Middle frontal gyrus (tissue), 1 donor: ENCODE measurements around the gene HDAC4.

ENCODE experiments used
- DNase-seq: peaks from one replicate; pipeline ENCODE4 v3.0.0-alpha.2; 2015; ENCODE audit warnings: low spot score; ENCODE audit errors: extremely low spot score

Gene HDAC4

DNA sequence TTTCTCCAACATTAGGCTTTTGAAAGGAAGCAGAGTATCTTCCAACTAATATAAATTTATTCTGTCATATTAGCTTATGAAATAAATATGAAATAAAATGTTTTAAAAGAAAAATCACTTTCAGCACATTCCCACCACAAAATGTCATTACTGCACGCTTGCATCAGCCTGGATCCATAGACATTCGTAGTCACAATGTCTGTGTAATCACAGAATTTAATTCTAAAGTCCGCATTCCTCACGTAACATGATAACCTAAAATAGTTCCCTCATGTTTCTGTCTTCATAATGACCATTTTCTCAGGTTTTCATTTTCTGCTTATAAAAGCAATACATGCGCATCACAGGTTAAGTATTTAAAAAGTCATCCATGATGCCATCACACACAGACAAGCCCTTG, 47.1 kb downstream of the HDAC4 start:
- no peak for DNase-seq

DNA sequence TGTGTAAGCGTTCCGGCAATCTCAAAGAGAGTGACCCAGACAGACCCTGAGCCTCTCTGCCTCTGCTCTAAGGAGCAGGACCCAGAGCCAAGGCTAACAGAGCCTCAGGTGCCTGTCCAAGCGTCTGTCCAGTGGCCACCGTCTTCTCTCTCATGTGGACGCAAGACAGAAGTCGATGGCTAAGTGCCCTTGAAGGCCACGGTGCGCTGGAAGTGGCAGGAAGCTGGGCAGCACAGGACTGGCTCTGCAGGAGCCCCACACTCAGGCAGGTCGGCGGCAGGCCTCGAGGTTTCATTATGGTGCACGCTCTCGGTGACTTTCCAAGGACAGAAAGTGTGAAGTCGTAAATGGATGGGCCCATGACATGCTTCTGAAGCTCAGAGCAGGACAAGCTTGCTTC, 49.1 kb downstream of the HDAC4 start:
- DNase-seq: no peak

DNA sequence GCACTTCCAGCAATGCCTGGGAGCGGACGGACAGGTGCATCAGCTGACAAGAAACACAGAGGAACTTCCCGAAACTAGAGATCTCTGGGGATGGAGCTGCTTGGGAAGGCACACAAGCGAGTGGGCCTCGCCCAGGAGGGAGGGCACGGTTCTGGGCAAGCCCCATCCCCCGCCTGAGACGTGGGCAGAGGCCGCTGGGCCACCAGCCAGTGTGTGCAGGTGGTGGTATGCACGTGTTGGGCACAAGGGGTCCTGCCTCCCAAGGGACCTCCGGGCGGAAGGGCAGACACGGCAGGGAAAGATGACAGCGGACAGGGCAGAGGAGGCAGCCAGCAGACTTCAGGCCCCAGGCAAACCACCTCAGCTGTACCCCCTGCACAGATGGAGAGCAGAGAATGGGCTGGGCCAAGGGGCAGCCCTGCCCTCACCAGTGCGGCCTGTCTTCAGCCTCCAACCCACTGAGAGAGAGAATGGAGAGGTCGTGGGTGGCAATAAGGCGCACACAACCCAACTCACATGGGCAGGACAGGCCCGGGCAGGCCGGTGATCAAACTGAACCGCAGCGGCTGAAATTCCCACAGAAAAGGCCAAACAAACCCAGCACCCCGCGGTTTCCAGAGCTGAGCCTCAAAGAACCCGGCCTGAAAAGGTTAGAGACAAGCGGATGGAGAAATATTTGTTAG, 51.2 kb downstream of the HDAC4 start:
- no peak for DNase-seq

DNA sequence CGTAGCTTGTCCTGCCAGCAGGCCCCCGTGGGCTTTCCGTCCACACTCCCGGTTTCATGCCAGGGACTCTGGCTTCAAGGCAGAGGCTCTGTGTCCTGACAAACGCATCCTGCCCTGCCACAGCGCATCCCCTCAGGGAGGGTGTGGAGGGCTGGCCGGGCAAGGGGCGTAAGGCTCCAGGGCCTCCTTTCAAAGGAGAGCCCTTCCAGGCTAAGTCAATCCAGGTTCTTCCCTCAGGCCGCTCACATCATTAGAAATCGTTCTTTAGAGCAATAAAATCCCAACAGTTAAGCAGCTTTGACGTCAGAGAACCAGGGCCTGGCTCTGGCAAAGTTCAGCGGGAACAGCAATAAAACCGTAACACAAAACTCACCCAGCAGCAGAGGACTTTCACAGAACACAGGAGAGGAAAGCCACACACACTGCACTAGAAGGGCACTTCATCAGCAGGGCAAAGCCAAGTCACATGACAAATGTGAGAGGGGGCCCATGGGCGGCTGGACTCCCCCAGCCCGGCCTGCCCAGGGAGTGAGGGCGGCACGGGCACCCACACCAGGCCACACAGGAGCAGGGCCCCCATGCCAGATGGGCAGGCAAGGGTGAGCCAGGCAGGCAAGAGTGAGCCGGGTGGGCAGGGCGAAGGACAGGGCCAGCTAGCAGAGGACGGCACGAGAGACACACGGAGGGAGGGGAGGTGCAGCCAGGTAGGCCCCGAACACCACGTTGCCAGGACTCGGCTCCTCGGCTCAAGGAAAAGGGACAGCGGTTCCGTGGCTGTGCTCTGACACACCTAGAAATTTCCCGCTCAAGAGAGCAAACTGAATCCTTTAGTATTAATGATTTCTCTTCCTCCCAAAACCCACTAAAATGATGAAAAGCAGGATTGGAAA, 52.0 kb downstream of the HDAC4 start:
- no peak for DNase-seq

DNA sequence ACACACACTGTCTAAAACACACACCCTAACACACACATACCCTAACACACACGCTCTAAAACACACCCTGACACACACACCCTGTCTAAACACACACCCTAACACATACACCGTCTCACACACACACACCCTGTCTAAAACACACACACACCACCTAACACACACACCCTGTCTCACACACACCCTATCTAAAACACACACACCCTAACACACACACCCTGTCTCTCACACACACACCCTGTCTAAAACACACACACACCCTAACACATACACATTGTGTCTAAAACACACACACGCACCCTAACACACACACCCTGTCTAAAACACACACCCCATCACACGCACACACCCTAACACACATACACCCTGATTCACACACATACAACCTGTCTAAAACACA, 54.1 kb downstream of the HDAC4 start:
- no peak for DNase-seq

DNA sequence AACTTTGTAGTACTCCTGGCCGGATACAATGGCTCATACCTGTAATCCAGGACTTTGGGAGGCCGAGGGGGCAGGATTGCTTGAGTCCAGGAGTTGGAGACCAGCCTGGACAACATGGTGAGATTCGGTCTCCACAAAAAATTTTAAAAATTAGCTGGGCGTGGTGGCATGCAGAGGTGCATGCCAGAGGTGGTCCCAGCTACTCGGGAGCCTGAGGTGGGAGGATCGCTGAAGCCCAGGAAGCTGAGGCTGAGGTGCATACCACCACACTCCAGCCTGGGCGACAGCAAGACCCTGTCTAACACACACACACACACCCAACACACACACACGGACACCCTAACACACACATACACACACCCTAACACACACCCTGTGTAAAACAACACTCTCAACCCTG, 55.6 kb downstream of the HDAC4 start:
- DNase-seq: no peak

DNA sequence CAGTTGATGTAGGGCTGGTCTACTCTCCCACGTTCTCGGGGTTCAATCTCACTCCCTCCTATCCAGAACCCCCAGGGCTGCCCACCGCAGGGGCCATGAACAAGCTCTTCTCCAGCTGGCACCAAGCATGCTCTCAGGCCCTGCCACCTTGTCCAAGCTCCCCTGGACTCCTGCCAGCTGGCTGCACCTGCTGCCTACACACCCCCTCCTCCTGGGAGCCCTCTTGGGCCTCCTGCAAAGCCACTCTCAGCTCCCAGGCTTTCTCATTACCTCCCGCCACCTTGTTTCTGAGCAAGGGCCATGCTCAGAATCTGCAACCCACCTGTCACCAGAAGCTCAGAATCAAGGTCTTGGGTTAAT, 56.0 kb downstream of the HDAC4 start:
- no peak for DNase-seq

DNA sequence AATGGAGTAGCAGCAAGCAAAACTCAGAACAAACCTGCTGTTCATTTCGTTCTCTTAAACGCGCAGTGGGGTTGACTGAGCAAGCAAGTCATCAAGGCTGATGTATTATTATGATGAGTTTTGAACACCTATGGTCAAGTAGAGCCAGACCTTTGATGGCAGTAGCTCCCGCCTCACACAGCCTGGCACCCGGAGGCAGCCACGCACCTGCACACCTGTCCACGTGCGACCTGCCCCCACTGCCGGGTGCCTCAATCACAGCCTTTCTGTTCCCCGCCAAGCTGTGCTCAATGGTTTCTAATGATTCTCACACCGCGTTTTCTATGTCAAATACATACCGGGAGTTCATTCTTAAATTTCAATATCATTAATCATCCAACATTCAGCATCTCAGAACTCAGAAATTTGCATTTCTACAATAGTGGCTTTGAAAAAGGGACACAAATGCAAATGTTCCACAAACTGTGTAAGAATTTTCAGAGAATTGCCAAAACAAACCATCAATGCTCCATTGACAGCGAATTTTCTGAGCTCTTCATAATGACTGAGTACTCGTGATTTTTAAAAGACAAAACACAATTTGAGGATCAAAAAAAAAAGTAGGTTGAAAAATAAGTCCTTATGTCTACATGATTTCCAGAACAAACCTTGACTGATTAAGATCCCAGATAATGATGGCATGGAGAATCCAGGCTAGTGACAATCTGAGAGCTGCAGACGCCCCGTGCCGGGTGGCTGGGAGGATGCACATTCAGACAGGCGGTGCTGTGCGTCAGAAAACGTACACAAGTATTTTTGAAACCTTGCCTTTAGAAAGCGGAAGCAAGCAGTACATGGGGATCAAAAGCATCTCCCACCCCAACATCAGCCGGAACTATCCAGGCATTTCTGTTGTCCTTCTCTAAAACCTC, 56.6 kb downstream of the HDAC4 start:
- DNase-seq: peak; percentile 32

DNA sequence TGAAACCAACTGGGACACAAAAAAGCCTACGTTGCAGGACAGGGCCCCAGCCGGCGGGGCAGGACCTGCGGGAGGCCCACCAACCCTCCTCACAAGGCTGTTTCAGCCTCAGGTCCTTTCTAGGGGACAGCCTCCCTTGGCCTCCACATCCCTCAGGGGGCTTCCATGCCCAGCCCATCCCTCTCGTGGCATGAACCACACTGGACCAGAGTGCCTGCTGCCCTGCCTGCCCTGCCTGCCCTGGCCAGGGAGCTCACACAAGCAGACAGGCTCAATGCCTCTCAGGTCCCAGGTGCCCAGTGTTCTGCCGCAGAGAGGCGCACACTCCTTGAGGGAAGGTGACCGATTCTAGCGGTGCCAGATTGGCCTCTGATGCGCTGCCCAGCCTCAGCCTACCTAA, 57.4 kb downstream of the HDAC4 start:
- DNase-seq: no peak

DNA sequence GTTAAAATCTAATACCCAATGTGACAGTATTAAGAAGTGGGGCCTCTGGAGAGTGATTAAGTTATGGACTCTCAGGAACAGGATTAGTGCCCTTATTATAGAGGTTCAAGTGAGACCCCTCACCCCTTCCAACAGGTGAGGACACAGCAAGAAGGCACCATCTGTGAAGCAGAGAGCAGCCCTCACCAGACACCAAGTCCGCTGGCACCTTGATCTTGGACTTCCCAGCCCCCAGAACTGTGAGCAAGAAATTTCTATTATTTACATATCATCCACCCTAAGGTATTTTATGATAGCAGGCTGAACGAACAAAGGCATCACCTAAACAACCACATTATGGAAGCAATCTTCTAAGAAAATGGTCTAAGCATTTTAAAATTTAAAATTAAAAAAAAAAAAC, 59.0 kb downstream of the HDAC4 start:
- DNase-seq: no peak

DNA sequence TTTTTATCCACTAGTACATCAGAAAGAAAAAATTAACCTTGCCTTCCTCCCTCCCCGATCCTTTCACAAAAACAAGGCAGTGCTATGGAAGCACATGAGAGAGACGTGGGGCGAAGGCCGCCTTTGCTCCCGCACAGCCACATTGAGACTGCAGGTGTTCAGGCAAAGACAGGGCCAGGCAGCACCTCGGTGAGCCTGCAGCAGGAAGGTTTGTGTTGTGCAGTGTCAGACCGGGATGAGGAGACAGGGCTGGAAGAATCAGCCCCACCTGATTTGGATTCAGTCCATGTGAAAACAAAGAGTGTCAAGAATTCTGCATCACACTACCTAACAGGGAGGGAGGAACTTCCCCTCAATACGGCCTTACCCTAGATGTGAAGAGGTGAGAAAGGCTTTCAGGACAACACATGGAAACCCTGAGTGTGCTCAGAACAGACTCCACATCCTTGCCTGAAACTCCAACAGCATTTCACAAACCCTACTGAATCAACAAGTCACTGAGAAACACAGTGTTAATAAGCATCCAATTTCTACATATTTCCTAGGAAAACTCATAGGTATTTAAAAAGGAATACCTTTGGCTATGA, 59.6 kb downstream of the HDAC4 start:
- no peak for DNase-seq

DNA sequence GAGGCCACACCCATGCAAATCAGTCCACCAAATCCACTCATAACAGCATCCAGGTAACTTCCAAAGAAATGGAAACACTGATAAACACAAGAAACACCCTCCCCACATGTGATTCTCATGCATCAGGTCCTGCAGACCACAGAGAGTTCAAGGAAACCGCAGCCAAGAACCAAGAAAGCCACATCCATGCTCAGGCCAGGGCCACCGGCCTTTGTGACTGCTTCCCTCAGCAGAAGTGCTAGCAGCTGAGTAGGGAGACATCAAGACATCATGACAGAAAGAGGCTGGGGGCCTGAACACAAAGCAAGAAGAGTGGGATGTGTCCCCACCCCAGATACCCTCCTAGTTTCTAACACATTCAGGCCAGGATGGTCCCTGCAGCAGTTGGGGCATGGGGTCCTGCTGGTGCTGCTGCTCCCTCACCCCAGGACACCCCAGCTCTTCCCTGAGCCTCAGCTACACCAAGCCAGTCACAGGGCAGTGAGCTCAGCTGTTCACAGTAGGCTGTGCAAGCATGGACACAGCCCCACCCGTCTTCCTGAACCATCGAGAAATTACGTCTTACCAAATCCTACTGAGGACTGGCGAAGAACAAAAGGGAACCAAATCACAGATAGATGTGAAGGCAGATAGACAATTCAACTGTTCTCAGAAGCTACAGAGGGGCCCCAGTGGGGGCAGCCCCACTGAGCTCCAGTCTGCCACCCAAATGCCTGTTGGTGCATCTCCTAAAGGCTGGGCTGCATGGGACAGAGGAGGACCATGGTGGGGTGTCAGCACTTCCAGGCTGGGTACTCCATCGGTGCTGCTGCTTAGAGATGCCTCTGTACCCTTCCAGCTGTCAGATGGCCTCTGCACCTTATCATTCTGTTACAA, 60.9 kb downstream of the HDAC4 start:
- DNase-seq: no peak

DNA sequence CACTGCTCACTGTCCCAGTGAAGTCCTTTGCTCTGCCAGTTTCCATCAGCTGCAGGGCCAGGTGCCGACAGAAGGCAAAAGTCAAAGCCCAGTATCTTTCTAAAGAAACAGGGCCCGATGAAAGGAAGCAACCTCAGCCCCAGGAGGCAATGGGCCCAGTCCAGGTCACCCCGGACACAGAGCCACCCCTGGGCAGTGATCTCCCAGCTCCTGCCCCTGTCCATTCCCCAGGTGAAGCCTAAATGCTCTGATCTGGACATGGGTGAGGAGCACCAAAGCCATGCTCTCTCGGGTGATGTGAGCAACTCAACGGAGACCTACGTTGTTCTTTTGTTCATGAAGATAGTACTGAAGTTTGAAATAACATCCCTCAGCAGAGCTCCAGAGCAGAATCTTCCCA, 61.6 kb downstream of the HDAC4 start:
- no peak for DNase-seq

DNA sequence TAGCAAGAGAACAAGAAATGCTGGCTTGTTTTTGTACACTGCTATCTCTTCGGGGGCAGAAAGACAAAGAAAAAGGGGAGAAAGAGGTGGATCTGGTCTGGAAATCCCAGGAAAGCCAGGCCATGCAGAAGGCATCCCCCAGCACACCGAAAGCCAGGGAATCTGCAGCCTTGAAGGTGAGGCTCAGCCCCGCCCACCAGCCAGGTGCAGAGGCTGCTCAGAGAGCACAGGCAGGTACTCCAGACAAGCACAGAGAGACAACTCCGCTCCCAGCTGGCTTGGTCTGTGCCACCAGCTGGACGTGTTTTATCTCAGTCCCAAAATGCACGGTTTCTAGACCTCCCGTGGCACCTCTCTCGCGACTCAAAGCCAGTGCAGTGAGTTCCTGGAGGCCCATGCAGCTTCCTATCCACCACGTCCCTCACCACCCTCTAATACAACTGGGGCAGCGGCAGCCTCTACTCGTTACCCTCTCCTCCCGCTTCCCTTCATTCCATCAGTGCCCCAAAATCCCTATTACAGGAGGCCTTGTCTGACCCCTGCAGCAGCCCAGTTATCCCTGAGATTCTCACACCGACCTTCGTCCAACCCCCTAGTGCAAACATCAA, 62.8 kb downstream of the HDAC4 start:
- no peak for DNase-seq

DNA sequence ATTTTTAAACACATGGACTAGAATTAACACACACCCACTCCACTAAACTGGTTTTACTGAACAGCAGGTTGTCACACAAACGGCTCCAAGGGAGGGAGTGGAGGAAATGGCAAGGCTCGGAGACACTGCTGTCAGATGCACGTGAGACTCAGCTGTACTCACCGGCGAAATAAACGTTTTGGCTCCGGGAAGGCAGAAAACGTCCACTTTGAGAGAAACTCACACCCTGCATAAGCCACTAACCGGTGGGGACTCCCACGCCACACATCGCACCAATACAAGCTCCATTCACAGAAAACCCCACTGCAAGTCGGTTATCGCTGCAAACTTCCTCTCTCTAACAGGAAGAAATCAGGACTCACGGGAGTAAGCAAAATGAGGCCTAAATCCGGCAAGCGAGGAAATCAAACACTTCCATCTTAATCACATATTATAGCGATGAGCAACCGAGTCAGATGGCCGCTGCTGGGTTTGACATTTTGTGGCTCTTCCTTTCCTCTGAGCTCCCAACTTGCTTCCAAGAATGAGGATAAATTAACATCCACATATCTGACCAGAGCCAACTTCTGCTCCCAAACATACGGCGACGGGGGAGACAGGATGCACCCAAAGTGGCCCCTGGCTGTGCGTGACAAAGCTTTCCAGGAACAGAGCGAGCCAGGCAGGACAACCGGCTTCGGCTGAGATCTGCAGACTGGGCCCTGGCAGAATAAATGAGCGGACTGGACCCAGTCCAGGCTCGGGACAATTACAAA, 63.5 kb downstream of the HDAC4 start:
- no peak for DNase-seq

DNA sequence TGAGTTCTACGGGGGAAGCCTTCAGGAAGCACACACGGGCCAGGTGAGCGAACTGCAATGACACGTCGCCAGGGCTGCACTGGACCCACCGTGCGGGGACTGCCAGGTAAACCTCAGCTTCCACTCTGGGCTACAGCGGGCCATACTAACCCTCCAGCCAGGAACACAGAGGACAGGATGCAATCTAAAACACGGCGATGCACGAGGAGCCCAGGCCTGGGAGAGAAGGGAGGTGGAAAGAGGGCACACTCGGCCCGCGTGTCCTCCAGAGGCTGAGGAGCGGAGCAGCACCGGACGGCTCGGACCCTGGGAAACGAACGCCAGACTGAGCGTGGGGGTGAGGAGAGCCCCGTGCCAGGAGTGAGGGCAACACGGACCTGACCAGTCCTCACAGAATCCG, 69.3 kb downstream of the HDAC4 start:
- no peak for DNase-seq

DNA sequence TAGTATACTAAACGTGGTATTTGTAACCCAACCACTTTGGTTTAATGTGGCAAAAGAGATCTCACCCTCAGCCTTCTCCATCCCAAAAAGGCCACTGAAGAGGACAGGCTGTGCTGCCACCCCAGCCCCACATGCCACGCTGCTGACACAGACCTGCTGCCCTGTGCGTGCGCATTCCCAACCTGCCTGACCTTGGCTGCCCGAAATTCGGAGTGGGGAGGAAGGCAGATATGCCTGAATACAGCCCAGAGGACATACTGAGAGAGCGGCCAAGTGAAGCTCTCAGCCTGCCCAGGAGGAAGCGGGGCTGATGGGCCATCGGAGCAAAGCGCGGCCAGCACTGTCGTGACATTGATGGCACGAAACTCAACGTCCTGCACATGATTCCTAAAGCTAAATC, 70.0 kb downstream of the HDAC4 start:
- no peak for DNase-seq

DNA sequence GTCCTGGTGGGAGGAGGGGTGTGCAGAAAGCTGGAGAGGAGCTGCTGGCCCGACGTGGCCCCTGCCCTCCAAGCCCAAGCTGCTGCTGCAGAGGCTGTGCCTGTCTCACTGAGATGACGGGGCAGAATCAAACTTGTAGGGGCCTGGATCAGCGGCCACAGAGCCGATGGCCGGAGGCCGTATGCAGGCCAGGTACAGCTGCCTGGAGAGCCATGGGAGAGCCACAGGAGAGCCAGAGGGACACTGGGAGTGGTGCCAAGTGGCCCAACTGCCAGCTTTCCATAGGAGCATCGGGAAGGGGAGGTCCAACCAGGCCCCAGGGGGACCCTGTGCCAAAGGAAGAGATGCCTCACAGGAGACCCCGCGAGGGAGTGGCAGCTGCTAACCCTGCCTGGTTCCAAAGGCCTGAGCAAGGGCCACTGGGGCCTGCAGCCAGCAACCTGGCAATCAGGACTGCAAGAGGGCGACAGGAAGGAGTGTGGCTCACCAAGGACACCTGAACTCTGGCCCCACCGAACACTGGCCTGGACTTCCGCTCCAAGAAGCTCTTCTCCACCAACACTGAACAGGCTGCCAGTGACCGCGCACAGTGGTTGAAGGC, 70.7 kb downstream of the HDAC4 start:
- no peak for DNase-seq
